ENCODE measurements around the gene RAB37.

DNA sequence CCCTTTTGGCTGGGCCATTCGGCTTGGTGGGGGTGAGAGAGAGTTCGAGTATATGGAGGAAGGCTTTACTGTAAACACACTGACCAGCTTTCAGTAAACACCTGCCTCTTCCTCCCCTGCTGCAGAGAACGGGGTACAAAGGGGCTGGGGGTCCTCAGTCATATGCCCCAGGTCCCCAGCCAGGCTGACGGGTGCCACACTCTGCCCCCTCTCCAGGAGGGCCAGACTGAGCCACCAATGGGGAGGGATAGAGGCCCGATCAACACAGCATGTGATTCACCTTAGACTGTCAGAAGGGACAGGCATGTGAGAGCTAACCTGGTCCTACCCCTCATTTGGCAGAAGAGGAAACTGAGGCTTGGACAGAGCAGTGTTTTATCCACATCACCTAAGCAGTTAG, 24.4 kb downstream of the RAB37 start:
- TF ChIP-seq, protein P1, sequence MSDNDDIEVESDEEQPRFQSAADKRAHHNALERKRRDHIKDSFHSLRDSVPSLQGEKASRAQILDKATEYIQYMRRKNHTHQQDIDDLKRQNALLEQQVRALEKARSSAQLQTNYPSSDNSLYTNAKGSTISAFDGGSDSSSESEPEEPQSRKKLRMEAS (CRISPR knock-in tag; IDR thresholded peaks at IDR 0.05), result no peak
- TF ChIP-seq, protein P2, sequence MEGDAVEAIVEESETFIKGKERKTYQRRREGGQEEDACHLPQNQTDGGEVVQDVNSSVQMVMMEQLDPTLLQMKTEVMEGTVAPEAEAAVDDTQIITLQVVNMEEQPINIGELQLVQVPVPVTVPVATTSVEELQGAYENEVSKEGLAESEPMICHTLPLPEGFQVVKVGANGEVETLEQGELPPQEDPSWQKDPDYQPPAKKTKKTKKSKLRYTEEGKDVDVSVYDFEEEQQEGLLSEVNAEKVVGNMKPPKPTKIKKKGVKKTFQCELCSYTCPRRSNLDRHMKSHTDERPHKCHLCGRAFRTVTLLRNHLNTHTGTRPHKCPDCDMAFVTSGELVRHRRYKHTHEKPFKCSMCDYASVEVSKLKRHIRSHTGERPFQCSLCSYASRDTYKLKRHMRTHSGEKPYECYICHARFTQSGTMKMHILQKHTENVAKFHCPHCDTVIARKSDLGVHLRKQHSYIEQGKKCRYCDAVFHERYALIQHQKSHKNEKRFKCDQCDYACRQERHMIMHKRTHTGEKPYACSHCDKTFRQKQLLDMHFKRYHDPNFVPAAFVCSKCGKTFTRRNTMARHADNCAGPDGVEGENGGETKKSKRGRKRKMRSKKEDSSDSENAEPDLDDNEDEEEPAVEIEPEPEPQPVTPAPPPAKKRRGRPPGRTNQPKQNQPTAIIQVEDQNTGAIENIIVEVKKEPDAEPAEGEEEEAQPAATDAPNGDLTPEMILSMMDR (IDR thresholded peaks at IDR 0.05), result no peak

All from WTC11 (cell line).